ENCODE results near the gene CD83.

Gene CD83

GRCh38 chr6:14091339-14091978 is 26.1 kb upstream of the CD83 start:
- DNase-seq (ENCODE audit: low read depth), result no peak

- no peak for DNase-seq (ENCODE audit: low read depth)
Observed at GRCh38 chr6:14092316-14092715, 25.3 kb upstream of the CD83 start.

DNA sequence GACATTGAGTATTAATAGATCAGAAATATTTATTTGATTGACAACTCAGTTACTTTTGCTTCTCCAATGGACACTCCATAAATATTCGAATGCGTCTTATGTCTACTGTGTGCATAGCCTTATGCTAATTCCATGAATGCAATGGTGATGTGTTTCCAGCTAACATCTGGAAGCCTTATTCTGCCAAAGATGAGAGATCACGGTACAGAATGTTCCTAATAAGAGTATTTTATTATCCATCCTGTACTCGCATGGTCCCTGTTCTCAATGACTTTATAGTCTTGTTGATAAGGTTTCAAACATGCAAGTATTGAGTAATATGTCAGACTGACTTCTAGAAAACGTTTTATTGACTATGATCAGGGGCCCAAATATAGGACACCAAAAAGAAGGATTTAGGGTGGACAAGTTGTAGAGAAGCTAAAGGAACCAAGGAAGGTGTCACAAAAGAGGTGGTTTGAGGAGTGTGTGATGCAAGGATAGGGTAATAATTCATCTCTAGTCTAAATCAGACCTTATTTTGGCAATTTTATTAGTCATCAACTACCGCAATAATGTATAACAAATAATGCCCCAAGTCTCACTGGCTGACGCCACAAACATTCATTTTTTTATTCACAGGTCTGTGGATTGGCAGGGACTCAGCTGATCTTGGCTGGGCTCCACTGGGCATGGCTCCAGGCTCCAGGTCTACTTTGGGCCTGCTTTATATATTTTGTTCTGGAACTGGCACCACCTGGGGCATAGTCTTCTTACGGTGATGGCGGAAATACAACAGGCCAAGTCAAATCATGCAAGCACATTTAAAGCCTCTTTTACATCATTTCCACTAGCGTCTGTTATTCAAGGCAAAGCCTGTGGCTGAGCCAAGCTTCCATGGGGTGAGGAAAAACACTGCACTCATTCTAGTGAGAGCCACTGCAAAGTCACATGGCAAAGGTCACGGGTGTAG is 24.5 kb upstream of the CD83 start:
- DNase-seq (ENCODE audit: low read depth), result no peak

- no peak for DNase-seq (ENCODE audit: low read depth)
Observed at GRCh38 chr6:14094721-14095120, 22.9 kb upstream of the CD83 start.

GRCh38 chr6:14095437-14095836 is 22.1 kb upstream of the CD83 start:
- no peak for DNase-seq (ENCODE audit: low read depth)

- no peak for DNase-seq (ENCODE audit: low read depth)
Observed at GRCh38 chr6:14100138-14100537, 17.4 kb upstream of the CD83 start.

DNA sequence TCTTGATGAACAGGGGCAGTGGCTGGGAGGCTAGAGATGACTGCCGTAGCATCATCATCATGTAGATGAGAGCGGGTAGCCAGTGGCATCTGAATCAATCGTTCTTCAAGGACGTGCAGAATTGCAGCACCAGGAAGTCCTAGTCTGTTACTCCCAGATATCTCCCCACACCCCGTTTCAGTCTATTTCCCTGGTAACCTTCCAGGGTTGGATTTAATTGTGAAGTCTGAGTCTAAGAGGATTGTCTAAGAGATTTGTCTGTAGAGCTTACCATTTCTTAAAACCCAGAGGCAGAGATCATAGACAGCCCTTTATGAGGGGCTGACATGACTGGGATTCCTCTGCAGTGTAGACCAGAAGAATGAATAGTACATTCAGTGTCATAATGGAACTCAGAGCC is 16.6 kb upstream of the CD83 start:
- DNase-seq (ENCODE audit: low read depth), result no peak

- no peak for DNase-seq (ENCODE audit: low read depth)
Observed at GRCh38 chr6:14102383-14102782, 15.2 kb upstream of the CD83 start.

DNA sequence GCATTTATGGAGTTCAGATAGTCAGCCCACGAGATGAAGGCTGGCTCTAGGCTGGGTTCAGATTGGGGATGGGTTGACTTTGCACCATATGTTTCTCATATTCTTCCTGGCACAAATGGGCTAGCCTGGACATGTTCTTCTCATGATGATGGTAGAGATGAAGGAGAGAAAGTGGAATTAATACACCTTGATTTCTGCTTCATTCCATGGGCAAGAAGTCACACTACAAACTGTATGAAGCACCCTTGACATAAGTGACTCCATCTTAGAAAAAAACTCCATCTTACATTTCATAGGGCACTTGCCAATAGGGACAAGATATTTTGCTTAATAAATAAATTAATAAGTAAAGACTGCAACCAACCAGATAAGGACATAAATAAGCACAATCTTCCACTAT is 12.0 kb upstream of the CD83 start:
- DNase-seq (ENCODE audit: low read depth), result no peak

- no peak for DNase-seq (ENCODE audit: low read depth)
Observed at GRCh38 chr6:14107000-14107399, 10.6 kb upstream of the CD83 start.

DNA sequence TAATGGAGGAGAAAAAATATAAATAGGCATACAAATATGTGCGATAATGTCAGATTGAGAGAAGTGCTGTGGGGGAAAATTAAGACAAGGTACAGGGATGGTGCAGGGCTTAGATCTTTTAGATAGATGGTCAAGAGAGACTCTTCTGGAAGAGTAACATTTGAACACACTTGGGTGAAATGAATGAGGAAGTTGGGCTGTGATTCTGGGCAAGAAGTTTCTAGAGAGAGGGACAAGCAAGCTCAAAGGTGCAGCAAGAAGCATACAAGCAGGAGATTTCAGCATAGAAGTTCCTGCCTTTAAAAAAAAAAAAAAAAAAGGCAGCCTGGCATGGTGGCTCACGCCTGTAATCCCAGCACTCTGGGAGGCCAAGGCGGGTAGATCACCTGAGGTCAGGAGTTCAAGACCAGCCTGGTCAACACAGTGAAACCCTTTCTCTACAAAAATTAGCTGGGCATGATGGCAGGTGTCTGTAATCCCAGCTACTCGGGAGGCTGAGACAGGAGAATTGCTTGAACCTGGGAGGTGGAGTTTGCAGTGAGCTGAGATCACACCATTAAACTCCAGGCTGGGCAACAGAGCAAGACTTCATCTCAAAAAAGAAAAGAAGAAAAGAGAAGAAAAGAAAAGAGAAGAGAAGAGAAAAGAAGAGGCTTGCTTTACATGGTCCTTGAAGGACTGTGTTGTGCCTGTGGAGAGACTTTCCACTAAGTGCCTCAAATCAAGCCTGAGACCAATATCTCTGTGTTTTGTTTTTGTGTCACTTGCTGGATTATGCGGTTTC is 9.7 kb upstream of the CD83 start:
- no peak for DNase-seq (ENCODE audit: low read depth)

GRCh38 chr6:14108571-14109410 is 8.8 kb upstream of the CD83 start:
- no peak for DNase-seq (ENCODE audit: low read depth)

- no peak for DNase-seq (ENCODE audit: low read depth)
Observed at GRCh38 chr6:14109411-14109826, 8.2 kb upstream of the CD83 start.

GRCh38 chr6:14110001-14110818 is 7.4 kb upstream of the CD83 start:
- DNase-seq (ENCODE audit: low read depth), result no peak

GRCh38 chr6:14113976-14114375 is 3.6 kb upstream of the CD83 start:
- no peak for DNase-seq (ENCODE audit: low read depth)

- no peak for DNase-seq (ENCODE audit: low read depth)
Observed at GRCh38 chr6:14118091-14118439, 493 bp downstream of the CD83 start.

DNA sequence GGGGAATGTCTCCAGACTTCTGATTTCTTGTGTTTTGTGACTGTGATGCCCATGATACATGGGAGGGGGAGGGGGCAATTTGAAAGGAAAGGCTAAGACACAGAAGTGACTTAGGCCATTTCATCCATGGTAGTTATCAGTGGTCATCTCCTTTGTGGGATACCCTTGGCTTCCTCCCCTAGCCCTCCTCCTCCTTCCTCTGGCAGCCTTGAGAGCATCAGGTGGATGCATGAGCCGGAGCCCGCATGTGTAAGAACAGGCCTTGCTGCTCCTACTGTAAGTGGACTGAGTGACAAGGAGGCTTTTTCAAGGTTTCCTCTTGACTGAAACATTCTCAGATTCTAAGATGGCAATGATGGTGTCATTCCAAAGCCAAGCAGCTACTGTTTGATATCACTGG is 874 bp downstream of the CD83 start:
- DNase-seq (ENCODE audit: low read depth), result no peak

- no peak for DNase-seq (ENCODE audit: low read depth)
Observed at GRCh38 chr6:14119784-14120183, 2.2 kb downstream of the CD83 start.

DNA sequence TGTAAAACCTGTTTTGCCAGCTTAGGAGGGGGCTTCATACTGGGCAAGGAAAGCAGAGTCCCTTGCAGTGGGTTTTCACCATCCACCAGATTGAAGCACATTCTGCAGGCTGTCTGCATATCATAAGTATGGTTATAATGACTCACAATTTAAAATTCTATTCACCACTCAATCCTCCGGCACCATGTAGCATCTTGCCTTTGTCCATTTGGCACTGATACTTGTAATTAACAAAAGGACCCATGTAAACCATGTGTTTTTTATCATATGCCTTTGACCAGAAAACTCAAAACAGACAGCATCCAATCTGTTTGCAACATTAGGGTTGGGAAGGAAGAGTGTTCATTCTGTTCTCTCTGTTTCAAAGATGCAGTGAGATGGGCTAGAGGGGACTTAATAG is 3.0 kb downstream of the CD83 start:
- no peak for DNase-seq (ENCODE audit: low read depth)

DNA sequence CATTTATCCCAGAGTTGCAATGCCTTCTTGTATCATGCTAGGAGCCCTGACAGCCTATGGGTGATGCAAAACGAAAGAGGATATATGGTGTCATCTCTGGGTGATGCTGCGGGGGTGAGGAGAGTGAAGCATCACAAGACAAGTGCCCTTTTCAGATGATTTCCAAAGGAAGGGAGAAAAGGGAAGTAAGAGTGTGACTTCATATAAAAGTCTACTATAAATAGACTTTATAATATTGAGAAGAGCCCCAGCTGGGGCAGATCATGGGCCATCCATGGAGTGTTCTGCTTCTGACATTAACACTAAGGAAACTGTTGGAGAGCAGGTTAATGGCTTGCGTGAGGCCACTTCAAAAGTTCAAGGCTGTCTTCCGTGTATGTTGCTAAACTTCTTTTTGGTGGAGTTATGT is 4.4 kb downstream of the CD83 start:
- no peak for DNase-seq (ENCODE audit: low read depth)
